NCI-H146 treated with DMSO at 0.1 percent for 48 hours (cell line): ENCODE data around the gene GPR162.
A peak's percentile ranks its signal among the peaks of the same experiment; 100 is the strongest.
"Not testable (repeated sequence)": the region's sequence is repeated elsewhere in the genome, so short reads cannot be mapped to it uniquely, and the experiment has no call there.

Experiments used
- DNase-seq: peaks from one replicate; lab custom pipeline; 2025; ENCODE audit not compliant: unreplicated experiment; lab: John Stamatoyannopoulos, UW

The GPR162 gene

DNA sequence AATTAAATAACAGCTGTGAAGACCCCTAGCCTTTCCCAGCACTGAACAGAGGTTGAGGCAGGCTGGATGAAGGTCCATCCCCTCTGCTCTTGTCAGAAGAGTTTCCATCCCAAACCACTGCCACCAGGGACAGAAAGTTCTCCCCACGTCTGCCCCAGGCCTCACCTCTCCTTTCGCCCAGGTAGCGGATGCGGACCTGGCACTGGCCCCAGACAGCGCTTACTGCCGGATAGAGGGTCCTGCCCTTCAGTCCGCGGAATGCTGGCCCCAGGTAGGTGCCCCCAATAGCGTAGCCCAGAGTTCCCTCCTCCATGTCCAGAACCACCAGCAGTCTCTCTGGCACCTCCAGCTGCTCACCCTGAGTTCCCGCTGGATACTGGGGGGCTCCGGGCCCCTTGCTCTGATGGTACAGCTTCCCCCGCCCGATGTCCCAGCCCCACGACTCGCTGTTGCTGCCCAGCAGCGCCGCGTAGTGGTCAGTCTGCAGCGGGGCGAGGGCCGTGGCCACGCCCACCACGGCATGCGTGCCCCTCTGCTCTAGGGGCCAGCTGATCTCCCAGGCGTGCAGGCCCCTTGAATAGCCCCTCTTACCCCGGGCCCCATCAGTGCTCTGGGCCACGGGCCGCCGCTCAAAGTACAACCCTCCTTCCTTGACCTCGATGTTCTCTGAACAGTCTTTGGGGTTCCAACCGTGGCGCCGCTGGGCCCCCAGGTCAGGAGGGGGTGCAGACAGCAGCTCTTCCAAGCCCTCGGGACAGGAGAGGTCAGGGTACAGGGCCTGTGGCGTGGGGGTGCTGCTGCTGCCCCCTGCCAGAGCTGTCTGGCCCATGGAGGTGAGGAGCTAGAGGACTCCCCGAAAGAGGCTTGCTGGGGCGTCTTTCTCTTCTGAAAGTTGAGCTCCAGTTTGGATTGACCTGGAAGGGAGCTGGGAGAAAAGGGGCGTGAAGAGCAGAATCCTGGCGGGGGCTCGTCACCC lies 50.7 kb downstream of the GPR162 start:
- DNase-seq = peak; percentile 60

DNA sequence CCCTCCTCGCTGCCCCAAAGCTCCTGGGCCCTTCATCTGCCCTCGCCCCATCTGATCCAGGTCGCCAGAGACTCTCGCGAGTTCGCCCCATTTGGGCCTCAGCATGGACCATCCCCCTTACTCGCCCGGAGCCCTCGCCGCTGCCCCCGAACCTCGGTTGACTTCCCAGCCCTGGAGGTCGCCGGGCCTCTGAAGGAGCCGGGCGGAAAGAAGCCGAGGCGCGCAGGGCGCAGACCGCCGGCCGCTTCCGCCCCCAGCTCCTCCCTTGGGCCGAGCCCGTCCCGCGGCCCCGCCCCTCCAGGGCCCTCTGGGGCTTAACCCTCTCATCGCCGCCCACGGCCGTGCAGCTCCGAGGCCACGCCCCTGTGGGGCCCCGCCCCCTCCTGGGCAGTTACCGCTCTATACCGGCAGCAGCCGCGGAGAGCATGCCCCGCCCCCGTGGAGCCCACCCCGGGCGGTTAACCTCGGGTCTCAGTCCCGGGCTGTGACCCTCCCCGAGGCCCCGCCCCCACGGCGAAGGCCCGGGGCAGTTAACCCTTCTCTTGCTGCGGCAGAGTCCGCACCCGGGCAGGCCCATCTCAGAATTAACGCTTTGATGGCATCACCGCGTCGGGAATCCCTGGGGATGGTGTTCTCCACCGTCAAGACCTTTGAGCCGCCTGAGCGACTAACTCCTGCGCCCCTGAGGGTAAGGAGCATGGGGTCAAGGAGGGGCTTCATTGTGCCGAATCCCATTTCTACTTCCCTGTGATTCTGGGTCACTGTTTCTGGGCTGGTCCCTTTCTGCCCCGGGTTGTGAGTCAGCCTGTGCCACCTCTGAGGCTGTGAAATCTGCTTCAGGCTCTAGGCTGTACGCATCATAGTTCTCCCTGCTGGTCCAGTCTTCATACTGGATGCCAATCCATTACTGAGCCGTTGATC lies 51.7 kb downstream of the GPR162 start, which contains the start of gene SPSB2:
Gene SPSB2, minus strand, starts transcription at position 210 of the 921 bp plus-strand sequence. CDS start 402 bp downstream, outside the sequence.
- DNase-seq = peak; percentile 97

DNA sequence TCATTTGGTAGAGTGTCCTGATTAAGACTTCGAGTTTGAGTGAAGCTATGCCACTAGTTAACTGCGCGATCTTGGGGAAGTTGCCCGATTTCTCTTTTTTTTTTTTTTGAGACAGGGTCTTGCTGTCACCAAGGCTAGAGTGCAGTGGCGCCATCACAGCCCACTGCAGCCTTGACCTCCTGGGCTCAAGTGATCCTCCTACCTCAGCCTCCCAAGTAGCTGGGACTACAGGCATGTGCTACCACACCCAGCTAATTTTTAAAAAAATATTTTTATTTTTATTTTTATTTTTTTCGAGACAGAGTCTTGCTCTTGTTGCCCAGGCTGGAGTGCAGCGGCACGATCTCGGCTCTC lies 52.4 kb downstream of the GPR162 start:
- not testable (repeated sequence) for DNase-seq
